Prostate gland (tissue), 2 donors: Measurements from ENCODE around the gene BACE2. TPM values are rescaled to one million over a fixed set of nuclear protein-coding genes. Genes with fewer than 3 reads are reported as not detected.

ENCODE experiments used
- DNase-seq: peaks from one replicate; pipeline ENCODE4 v3.0.0-alpha.2; 2019; ENCODE audit warnings: low spot score
- H3K27ac ChIP-seq, 2 donors: fragments of 200-600 bp; sonication (generic); 2 replicates each; pipeline ENCODE4 v1.5.1; 2017 to 2019
- H3K27me3 ChIP-seq: fragments of 200-600 bp; sonication (generic); replicated peaks from 2 replicates; pipeline ENCODE4 v1.5.1; 2019; ENCODE audit not compliant: insufficient read depth
- H3K36me3 ChIP-seq, 2 donors: fragments of 200-600 bp; sonication (generic); 1 replicate in 1 of 2; 2 replicates in 1 of 2; pipeline versions ENCODE4 v1.5.1 to v1.8.1; 2017 to 2019
- H3K4me1 ChIP-seq: fragments of 200-600 bp; sonication (generic); replicated peaks from 2 replicates; pipeline ENCODE4 v1.5.1; 2019
- H3K4me3 ChIP-seq, 2 donors: fragments of 200-600 bp; sonication (generic); 2 replicates each; pipeline ENCODE4 v1.5.1; 2017 to 2019
- H3K9me3 ChIP-seq: fragments of 200-600 bp; sonication (generic); 2 replicates; pipeline ENCODE4 v1.5.1; 2017
- CTCF ChIP-seq, 4 experiments: fragments of 200-600 bp in 2 of 4; fragments of 450-650 bp in 2 of 4; sonication (generic) in 2 of 4; IDR thresholded peaks; 1 replicate in 3 of 4; 2 replicates in 1 of 4; pipeline ENCODE4 v1.5.1; 2016 to 2019; ENCODE audit warnings: antibody characterized with exemption in 4 of 4, mild to moderate bottlenecking in 2 of 4, moderate library complexity in 2 of 4
- POLR2A ChIP-seq: fragments of 450-650 bp; IDR thresholded peaks from one replicate; pipeline ENCODE4 v1.6.1; 2016; ENCODE audit warnings: antibody characterized with exemption, mild to moderate bottlenecking
- POLR2AphosphoS5 ChIP-seq: sonication (generic); formaldehyde crosslinking; IDR thresholded peaks from one replicate; pipeline ENCODE4 v1.6.1; 2017; ENCODE audit warnings: antibody characterized with exemption
- WGBS: methylation state at CpG from one replicate; pipeline ENCODE4 v1.1.5; 2018; 5-methylcytosine and 5-hydroxymethylcytosine counted together
- intact Hi-C: fragments of 100-400 bp; cut with DNase I; formaldehyde crosslinking; loops from one replicate; pipeline ENCODE4 v1.14.2; 2022
- total RNA-seq, 2 donors: library from RNA; depleted of rRNA; stranded (reverse); fragments of >200 nt; gene quantifications; one replicate each; pipeline ENCODE4 v1.1.0, GENCODE V29; 2016

Gene BACE2
- total RNA-seq, 2 donors from 2014 or later = 103 to 119 TPM

GRCh38 chr21:41176846-41177245 lies 8.9 kb downstream of the BACE2 start:
- H3K9me3 ChIP-seq = no peaks in the 10 kb centered on the region
- WGBS = 73% methylated on average over 3 of the region's 3 CpGs
- no peak for DNase-seq
- intact Hi-C loops = no loop called here
- TF ChIP-seq CTCF (IDR thresholded peaks at IDR 0.05) (no peak), POLR2AphosphoS5 (no peak), POLR2A (no peak)
- no peak overlapping the region for H3K27ac ChIP-seq
- no peaks in the 10 kb centered on the region for H3K36me3 ChIP-seq
- H3K4me3 ChIP-seq = no peak overlapping the region
- H3K4me1 ChIP-seq = no peaks in the 10 kb centered on the region
- H3K27me3 ChIP-seq = no peaks in the 10 kb centered on the region

DNA sequence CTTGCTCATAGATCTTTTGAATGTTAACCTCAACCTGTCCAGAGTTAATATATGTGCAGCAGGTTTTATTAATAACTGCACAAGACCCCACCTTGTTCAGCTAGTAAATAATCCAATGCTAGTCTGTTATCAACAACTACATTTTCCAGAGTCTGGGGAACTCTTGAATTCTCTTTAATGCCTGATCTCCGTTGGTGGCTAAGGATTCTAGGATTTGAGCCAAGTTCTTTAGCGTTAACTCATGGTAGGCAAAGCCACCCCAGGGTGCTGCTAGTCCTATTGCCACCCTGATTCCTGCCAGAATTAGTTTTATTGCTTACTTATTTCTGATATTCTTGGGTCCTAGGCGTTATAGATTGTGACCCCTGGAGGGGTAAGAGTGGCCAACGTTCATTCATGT lies 12.8 kb downstream of the BACE2 start:
- intact Hi-C loops = no loop called here
- Histone ChIP-seq H3K9me3 (no peaks in the 10 kb centered on the region), H3K36me3 (no peaks in the 10 kb centered on the region), H3K27me3 (no peaks in the 10 kb centered on the region), H3K27ac (no peak overlapping the region), H3K4me1 (no peaks in the 10 kb centered on the region), H3K4me3 (no peak overlapping the region)
- DNase-seq = no peak
- 68% methylated on average over 4 of the region's 4 CpGs for WGBS
- TF ChIP-seq CTCF (IDR thresholded peaks at IDR 0.05) (no peak), POLR2A (no peak), POLR2AphosphoS5 (no peak)

GRCh38 chr21:41182547-41182946 lies 14.6 kb downstream of the BACE2 start:
- intact Hi-C loops = no loop called here
- no peak for TF ChIP-seq CTCF (IDR thresholded peaks at IDR 0.05)
- TF ChIP-seq POLR2AphosphoS5 = no peak
- TF ChIP-seq POLR2A = no peak
- H3K27ac ChIP-seq = no peak overlapping the region

DNA sequence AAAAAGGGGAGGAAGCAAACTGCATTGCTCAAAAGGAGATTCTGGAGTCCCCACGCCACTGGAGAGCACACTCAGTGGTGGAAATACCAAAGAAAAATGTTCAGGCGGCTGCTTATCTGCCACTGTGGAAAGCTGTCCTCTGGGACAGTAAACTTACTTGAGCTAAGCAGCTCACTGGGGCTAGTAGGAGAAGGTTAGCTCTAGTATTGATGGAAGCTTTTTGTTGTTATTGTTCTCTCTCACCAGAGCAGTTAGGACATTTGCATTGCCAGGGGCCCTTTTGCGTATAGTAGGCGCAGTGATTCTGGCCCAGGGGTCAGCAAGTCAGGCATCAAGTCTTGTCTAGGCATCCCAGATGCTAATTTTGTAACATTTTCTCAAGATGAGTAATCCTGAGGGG lies 15.6 kb downstream of the BACE2 start:
- DNase-seq = no peak

More at GRCh38 chr21:41182547-41182946, 14.6 kb downstream of the BACE2 start:
- Histone ChIP-seq H3K4me1 (no peaks in the 10 kb centered on the region), H3K27me3 (no peaks in the 10 kb centered on the region), H3K4me3 (no peak overlapping the region), H3K36me3 (no peaks in the 10 kb centered on the region), H3K9me3 (no peaks in the 10 kb centered on the region)
- DNase-seq = no peak
- 94% methylated on average over 1 of the region's 1 CpG for WGBS

More for the DNA sequence above, 15.6 kb downstream of the BACE2 start:
- TF ChIP-seq CTCF (IDR thresholded peaks at IDR 0.05) (no peak), POLR2AphosphoS5 (no peak), POLR2A (no peak)
- intact Hi-C loops = no loop called here
- Histone ChIP-seq H3K27ac (no peak overlapping the region), H3K27me3 (no peaks in the 10 kb centered on the region), H3K36me3 (no peaks in the 10 kb centered on the region), H3K9me3 (no peaks in the 10 kb centered on the region), H3K4me3 (no peak overlapping the region), H3K4me1 (no peaks in the 10 kb centered on the region)
- WGBS = 91% methylated on average over 4 of the region's 4 CpGs
